Calu3 (cell line): ENCODE measurements around the gene NIPBL. TPM values are rescaled to one million over a fixed set of nuclear protein-coding genes. Genes with fewer than 3 reads are reported as not detected.
"Not testable (repeated sequence)": the region's sequence is repeated elsewhere in the genome, so short reads cannot be mapped to it uniquely, and the experiment has no call there.

Source experiments
- BruUV-seq: library from RNA; stranded (reverse); fragments of 400-500 nt; replicated peaks from 2 replicates; lab custom pipeline; 2021; lab: Mats Ljungman, UMichigan
- CTCF ChIA-PET: fragments of 300-600 bp; sonication (Branson Sonifier 250); formaldehyde crosslinking; loops from one replicate; lab custom pipeline; 2022; ENCODE audit warnings: antibody characterized with exemption; lab: Charles Lee
- DNase-seq: peaks from one replicate; pipeline ENCODE4 v3.0.0; 2022
- H3K27ac Mint-ChIP-seq: one replicate; pipeline ENCODE4 v1.8.0; 2022; ENCODE audit warnings: mixed read lengths; ENCODE audit not compliant: unreplicated experiment
- H3K27me3 Mint-ChIP-seq: one replicate; pipeline ENCODE4 v1.8.0; 2022; ENCODE audit warnings: mixed read lengths; ENCODE audit not compliant: unreplicated experiment
- H3K36me3 Mint-ChIP-seq: one replicate; pipeline ENCODE4 v1.8.0; 2022; ENCODE audit warnings: mild to moderate bottlenecking, moderate library complexity, mixed read lengths; ENCODE audit not compliant: insufficient read depth, unreplicated experiment
- H3K4me1 Mint-ChIP-seq: one replicate; pipeline ENCODE4 v1.8.0; 2022; ENCODE audit warnings: mild to moderate bottlenecking, low read depth, mixed read lengths; ENCODE audit not compliant: unreplicated experiment
- H3K4me3 Mint-ChIP-seq: one replicate; pipeline ENCODE4 v1.8.0; 2022; ENCODE audit warnings: mild to moderate bottlenecking, low read depth, moderate library complexity, mixed read lengths; ENCODE audit not compliant: unreplicated experiment
- H3K9me3 Mint-ChIP-seq: one replicate; pipeline ENCODE4 v1.8.0; 2022; ENCODE audit warnings: low read depth, mixed read lengths; ENCODE audit not compliant: unreplicated experiment
- intact Hi-C: fragments of 100-400 bp; cut with micrococcal nuclease; formaldehyde crosslinking; loops from one replicate; pipeline ENCODE4 v1.10.0; 2022; ENCODE audit not compliant: unreplicated experiment
- total RNA-seq: library from RNA; stranded (reverse); gene quantifications from 2 replicates; pipeline ENCODE4 v1.2.3, GENCODE V29; 2022
- TF ChIP-seq, protein P1 (sequence below): fragments of 200-600 bp; IDR thresholded peaks from one replicate; pipeline ENCODE4 v1.8.0; 2022; ENCODE audit warnings: antibody characterized with exemption; ENCODE audit not compliant: unreplicated experiment

The NIPBL gene
- total RNA-seq, 1 experiment from 2014 or later: 53.2 TPM

- H3K36me3 Mint-ChIP-seq: no peaks in the 10 kb centered on the region
- H3K4me3 Mint-ChIP-seq: no peak overlapping the region
- H3K9me3 Mint-ChIP-seq: no peaks in the 10 kb centered on the region
- TSS peak; percentile 6 for BruUV-seq
- peaks cover 13% of the 10 kb centered on the region for H3K4me1 Mint-ChIP-seq
- CTCF ChIA-PET: no interaction called here
- intact Hi-C loops: no loop called here
- TF ChIP-seq, protein P1, sequence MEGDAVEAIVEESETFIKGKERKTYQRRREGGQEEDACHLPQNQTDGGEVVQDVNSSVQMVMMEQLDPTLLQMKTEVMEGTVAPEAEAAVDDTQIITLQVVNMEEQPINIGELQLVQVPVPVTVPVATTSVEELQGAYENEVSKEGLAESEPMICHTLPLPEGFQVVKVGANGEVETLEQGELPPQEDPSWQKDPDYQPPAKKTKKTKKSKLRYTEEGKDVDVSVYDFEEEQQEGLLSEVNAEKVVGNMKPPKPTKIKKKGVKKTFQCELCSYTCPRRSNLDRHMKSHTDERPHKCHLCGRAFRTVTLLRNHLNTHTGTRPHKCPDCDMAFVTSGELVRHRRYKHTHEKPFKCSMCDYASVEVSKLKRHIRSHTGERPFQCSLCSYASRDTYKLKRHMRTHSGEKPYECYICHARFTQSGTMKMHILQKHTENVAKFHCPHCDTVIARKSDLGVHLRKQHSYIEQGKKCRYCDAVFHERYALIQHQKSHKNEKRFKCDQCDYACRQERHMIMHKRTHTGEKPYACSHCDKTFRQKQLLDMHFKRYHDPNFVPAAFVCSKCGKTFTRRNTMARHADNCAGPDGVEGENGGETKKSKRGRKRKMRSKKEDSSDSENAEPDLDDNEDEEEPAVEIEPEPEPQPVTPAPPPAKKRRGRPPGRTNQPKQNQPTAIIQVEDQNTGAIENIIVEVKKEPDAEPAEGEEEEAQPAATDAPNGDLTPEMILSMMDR: no peak
- no peak for DNase-seq
- no peak overlapping the region for H3K27ac Mint-ChIP-seq
- no peaks in the 10 kb centered on the region for H3K27me3 Mint-ChIP-seq
Measured at GRCh38 chr5:36888303-36888702, 11.7 kb downstream of the NIPBL start.

DNA sequence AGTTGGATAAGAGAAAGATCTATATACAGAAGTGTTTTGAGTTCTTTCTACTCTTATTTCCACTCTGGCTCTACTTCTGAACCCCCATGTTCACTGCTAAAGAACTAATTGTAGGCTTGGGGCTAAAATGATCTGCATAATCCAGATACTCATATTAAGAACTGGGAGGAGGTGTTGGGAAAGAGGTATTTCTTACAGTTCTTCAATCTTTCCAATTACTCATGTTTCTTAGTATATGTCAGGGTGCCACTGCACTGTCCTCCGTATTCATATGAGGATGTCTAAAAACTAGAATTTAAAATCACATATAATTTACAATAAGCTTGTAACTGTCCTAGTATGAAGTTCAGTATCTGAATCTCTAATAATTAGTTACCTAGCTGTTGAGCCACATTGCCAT lies 12.7 kb downstream of the NIPBL start:
- CTCF ChIA-PET: no interaction called here
- no TSS peak for BruUV-seq

GRCh38 chr5:36891266-36891665 lies 14.7 kb downstream of the NIPBL start:
- intact Hi-C loops: no loop called here
- no peak for DNase-seq
- Mint-ChIP-seq H3K27me3 (no peaks in the 10 kb centered on the region), H3K36me3 (no peaks in the 10 kb centered on the region), H3K27ac (no peak overlapping the region), H3K4me3 (no peak overlapping the region), H3K4me1 (peaks cover 13% of the 10 kb centered on the region), H3K9me3 (no peaks in the 10 kb centered on the region)
- TF ChIP-seq, protein P1: no peak
- CTCF ChIA-PET: no interaction called here
- no TSS peak for BruUV-seq

More for the DNA sequence above, 12.7 kb downstream of the NIPBL start:
- H3K36me3 Mint-ChIP-seq: no peaks in the 10 kb centered on the region
- TF ChIP-seq, protein P1: no peak
- H3K27me3 Mint-ChIP-seq: no peaks in the 10 kb centered on the region
- DNase-seq: no peak
- no peaks in the 10 kb centered on the region for H3K9me3 Mint-ChIP-seq
- intact Hi-C loops: no loop called here
- H3K4me1 Mint-ChIP-seq: peaks cover 13% of the 10 kb centered on the region
- H3K4me3 Mint-ChIP-seq: no peak overlapping the region
- H3K27ac Mint-ChIP-seq: no peak overlapping the region

DNA sequence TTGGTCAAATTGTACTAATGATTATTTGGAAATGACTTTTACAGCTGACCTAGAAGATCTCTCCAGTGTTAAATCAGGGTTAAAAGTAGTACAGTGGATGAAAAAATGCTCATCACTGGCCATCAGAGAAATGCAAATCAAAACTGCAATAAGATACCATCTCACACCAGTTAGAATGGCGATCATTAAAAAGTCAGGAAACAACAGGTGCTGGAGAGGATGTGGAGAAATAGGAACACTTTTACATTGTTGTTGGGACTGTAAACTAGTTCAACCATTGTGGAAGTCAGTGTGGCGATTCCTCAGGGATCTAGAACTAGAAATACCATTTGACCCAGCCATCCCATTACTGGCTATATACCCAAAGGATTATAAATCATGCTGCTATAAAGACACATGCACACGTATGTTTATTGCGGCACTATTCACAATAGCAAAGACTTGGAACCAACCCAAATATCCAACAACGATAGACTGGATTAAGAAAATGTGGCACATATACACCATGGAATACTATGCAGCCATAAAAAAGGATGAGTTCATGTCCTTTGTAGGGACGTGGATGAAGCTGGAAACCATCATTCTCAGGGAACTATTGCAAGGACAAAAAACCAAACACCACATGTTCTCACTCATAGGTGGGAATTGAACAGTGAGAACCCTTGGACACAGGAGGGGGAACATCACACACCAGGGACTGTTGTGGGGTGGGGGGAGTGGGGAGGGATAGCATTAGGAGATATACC lies 15.7 kb downstream of the NIPBL start:
- H3K36me3 Mint-ChIP-seq, H3K9me3 Mint-ChIP-seq, DNase-seq, BruUV-seq, H3K27me3 Mint-ChIP-seq, H3K4me3 Mint-ChIP-seq, H3K27ac Mint-ChIP-seq, CTCF ChIA-PET, intact Hi-C loops: not testable (repeated sequence)
- H3K4me1 Mint-ChIP-seq: peaks cover 10% of the 10 kb centered on the region

GRCh38 chr5:36894954-36895353 lies 18.4 kb downstream of the NIPBL start:
- Mint-ChIP-seq H3K4me3 (no peak overlapping the region), H3K27me3 (no peaks in the 10 kb centered on the region), H3K27ac (no peak overlapping the region), H3K36me3 (peaks cover 3% of the 10 kb centered on the region), H3K9me3 (no peaks in the 10 kb centered on the region), H3K4me1 (peaks cover 9% of the 10 kb centered on the region)
- no TSS peak for BruUV-seq
- intact Hi-C loops: loop anchor here (5.0 kb wide), 1 partner anchor 47 kb away; no protein-coding TSS in a partner anchor
- no peak for DNase-seq
- CTCF ChIA-PET: no interaction called here
- TF ChIP-seq, protein P1: no peak
